ENCODE data around the gene JAG1.

JAG1 gene

DNA sequence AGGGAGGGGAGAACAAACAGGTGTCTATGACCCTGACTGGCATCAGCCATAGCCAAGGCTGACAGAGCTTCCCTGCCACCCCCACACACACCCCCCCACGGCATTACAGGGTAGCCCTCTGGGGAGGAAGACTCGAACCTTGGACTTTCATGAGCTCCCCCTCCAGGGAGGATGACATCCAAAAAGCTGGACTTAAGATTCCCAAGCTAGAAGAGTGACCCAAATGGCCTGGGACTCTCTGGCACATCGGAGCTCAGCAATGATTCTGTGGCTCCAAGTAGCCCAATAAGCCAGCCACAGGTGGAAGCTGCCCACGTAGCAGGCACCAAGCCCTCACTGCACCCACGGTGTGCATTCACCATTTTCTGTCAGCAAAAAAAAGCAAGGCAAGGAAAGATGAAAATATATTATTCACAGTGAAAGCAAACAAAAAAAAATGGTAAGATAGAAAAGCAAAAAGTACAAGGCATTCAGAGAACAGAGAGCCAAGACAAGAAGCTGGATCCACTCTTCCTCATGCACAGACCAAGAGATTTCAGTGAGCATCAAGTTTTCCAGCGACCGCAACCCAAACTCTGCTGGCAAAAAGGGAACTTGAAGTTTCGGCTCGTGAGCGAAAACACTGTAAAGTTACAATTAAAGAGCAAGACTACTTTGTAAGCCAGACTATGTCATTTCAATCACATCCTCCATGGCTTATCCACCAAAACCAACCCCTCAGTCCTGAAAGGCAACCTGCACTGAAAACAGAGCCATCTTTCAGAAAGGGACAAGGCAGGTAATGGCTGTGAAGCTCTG lies 10.9 kb downstream of the JAG1 start:
- no peak overlapping the region for H3K4me3 ChIP-seq (ENCODE audit: insufficient read depth, low read depth, low read length, poor library complexity, severe bottlenecking)

DNA sequence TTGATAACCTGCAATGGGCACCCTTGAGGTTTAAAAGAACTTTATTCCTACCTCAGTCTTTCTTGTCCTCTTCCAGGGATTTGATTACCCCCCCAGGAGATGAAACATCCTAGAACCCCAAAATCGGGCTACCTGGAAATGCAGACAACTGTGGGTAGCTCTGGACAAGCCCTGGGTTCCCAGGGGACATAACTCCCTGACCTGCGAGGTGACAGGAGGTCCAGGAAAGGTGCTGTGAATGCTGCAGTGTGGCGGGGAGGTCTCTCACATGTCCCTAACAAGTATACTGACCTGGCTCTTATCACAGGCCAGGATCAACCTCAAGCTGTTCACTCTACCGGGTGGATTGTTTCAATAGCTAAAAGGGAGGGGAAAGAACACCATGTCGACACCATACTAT lies 11.6 kb downstream of the JAG1 start:
- H3K36me3 ChIP-seq (ENCODE audit: control insufficient read depth, insufficient read depth, low read length): no peaks in the 10 kb centered on the region
- H3K27ac ChIP-seq (ENCODE audit: insufficient read depth, low read length, poor library complexity, severe bottlenecking): no peak overlapping the region
- no peak for DNase-seq
- no peaks in the 10 kb centered on the region for H3K9me3 ChIP-seq (ENCODE audit: control insufficient read depth, low read length)
- H3K27me3 ChIP-seq (replicated peaks; ENCODE audit: control insufficient read depth, insufficient read depth, low read length, poor library complexity, severe bottlenecking): no peaks in the 10 kb centered on the region
- H3K4me3 ChIP-seq (ENCODE audit: insufficient read depth, low read depth, low read length, poor library complexity, severe bottlenecking): no peak overlapping the region
- no peaks in the 10 kb centered on the region for H3K4me1 ChIP-seq (ENCODE audit: control insufficient read depth, insufficient read depth, low read length, poor library complexity, severe bottlenecking)

More for the DNA sequence above, 10.9 kb downstream of the JAG1 start:
- H3K9me3 ChIP-seq (ENCODE audit: control insufficient read depth, low read length): no peaks in the 10 kb centered on the region
- no peak overlapping the region for H3K27ac ChIP-seq (ENCODE audit: insufficient read depth, low read length, poor library complexity, severe bottlenecking)
- H3K4me1 ChIP-seq (ENCODE audit: control insufficient read depth, insufficient read depth, low read length, poor library complexity, severe bottlenecking): no peaks in the 10 kb centered on the region
- no peak for DNase-seq
- H3K36me3 ChIP-seq (ENCODE audit: control insufficient read depth, insufficient read depth, low read length): no peaks in the 10 kb centered on the region
- H3K27me3 ChIP-seq (replicated peaks; ENCODE audit: control insufficient read depth, insufficient read depth, low read length, poor library complexity, severe bottlenecking): no peaks in the 10 kb centered on the region

GRCh38 chr20:10661261-10661660 lies 12.5 kb downstream of the JAG1 start:
- DNase-seq: no peak
- no peak overlapping the region for H3K4me3 ChIP-seq (ENCODE audit: insufficient read depth, low read depth, low read length, poor library complexity, severe bottlenecking)
- no peaks in the 10 kb centered on the region for H3K36me3 ChIP-seq (ENCODE audit: control insufficient read depth, insufficient read depth, low read length)
- no peaks in the 10 kb centered on the region for H3K4me1 ChIP-seq (ENCODE audit: control insufficient read depth, insufficient read depth, low read length, poor library complexity, severe bottlenecking)
- H3K27me3 ChIP-seq (replicated peaks; ENCODE audit: control insufficient read depth, insufficient read depth, low read length, poor library complexity, severe bottlenecking): no peaks in the 10 kb centered on the region
- no peak overlapping the region for H3K27ac ChIP-seq (ENCODE audit: insufficient read depth, low read length, poor library complexity, severe bottlenecking)
- no peaks in the 10 kb centered on the region for H3K9me3 ChIP-seq (ENCODE audit: control insufficient read depth, low read length)

GRCh38 chr20:10660661-10661060 lies 13.1 kb downstream of the JAG1 start:
- no peak for DNase-seq
- Histone ChIP-seq H3K4me1 (ENCODE audit: control insufficient read depth, insufficient read depth, low read length, poor library complexity, severe bottlenecking) (no peaks in the 10 kb centered on the region), H3K36me3 (ENCODE audit: control insufficient read depth, insufficient read depth, low read length) (no peaks in the 10 kb centered on the region), H3K4me3 (ENCODE audit: insufficient read depth, low read depth, low read length, poor library complexity, severe bottlenecking) (no peak overlapping the region), H3K27ac (ENCODE audit: insufficient read depth, low read length, poor library complexity, severe bottlenecking) (no peak overlapping the region), H3K27me3 (replicated peaks; ENCODE audit: control insufficient read depth, insufficient read depth, low read length, poor library complexity, severe bottlenecking) (no peaks in the 10 kb centered on the region), H3K9me3 (ENCODE audit: control insufficient read depth, low read length) (no peaks in the 10 kb centered on the region)

GRCh38 chr20:10659651-10660601 lies 13.9 kb downstream of the JAG1 start:
- H3K27ac ChIP-seq (ENCODE audit: insufficient read depth, low read length, poor library complexity, severe bottlenecking): no peak overlapping the region
- H3K36me3 ChIP-seq (ENCODE audit: control insufficient read depth, insufficient read depth, low read length): no peaks in the 10 kb centered on the region
- H3K27me3 ChIP-seq (replicated peaks; ENCODE audit: control insufficient read depth, insufficient read depth, low read length, poor library complexity, severe bottlenecking): no peaks in the 10 kb centered on the region
- no peak overlapping the region for H3K4me3 ChIP-seq (ENCODE audit: insufficient read depth, low read depth, low read length, poor library complexity, severe bottlenecking)
- H3K4me1 ChIP-seq (ENCODE audit: control insufficient read depth, insufficient read depth, low read length, poor library complexity, severe bottlenecking): no peaks in the 10 kb centered on the region
- H3K9me3 ChIP-seq (ENCODE audit: control insufficient read depth, low read length): no peaks in the 10 kb centered on the region
- DNase-seq: no peak

DNA sequence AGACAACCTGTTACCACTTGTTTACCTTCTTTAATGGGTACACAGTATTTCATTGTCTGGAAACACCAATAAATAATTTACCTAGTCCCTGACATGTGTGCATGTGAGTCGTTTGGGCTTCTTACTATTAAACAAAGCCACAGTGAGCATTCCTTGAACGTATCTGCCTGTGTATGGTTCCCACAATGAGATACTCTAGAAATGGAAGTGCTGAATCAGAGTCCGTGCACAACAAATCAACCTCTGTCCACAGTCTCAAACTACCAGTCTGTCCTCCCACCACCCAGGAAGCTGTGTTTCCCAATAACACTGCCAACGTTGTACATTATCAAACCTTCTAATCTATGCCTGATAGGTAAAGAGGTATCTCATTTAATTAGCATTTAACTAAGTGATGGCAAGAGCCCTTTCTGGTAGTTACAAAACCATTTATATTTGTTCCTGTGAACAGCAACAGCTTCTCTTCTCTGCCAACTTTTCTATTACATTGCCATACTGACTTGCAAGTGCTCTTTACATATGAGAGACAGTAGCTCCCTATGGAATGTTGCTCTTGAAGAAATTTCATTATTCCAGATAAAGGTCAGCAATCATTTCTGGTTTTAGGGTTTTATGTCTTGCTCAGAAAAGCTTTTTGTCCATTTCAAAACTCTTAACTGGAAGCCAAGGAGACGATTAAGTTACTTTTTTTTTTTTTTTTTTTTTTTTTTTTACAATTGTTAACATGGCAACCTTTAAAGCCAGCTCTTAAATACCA lies 14.7 kb downstream of the JAG1 start:
- no peak for DNase-seq
- no peaks in the 10 kb centered on the region for H3K4me1 ChIP-seq (ENCODE audit: control insufficient read depth, insufficient read depth, low read length, poor library complexity, severe bottlenecking)
- H3K9me3 ChIP-seq (ENCODE audit: control insufficient read depth, low read length): no peaks in the 10 kb centered on the region
- H3K27ac ChIP-seq (ENCODE audit: insufficient read depth, low read length, poor library complexity, severe bottlenecking): no peak overlapping the region
- no peaks in the 10 kb centered on the region for H3K36me3 ChIP-seq (ENCODE audit: control insufficient read depth, insufficient read depth, low read length)
- no peak overlapping the region for H3K4me3 ChIP-seq (ENCODE audit: insufficient read depth, low read depth, low read length, poor library complexity, severe bottlenecking)
- no peaks in the 10 kb centered on the region for H3K27me3 ChIP-seq (replicated peaks; ENCODE audit: control insufficient read depth, insufficient read depth, low read length, poor library complexity, severe bottlenecking)

GRCh38 chr20:10658051-10658823 lies 15.6 kb downstream of the JAG1 start:
- H3K27ac ChIP-seq (ENCODE audit: insufficient read depth, low read length, poor library complexity, severe bottlenecking): no peak overlapping the region
- no peaks in the 10 kb centered on the region for H3K9me3 ChIP-seq (ENCODE audit: control insufficient read depth, low read length)
- H3K4me3 ChIP-seq (ENCODE audit: insufficient read depth, low read depth, low read length, poor library complexity, severe bottlenecking): no peak overlapping the region
- H3K4me1 ChIP-seq (ENCODE audit: control insufficient read depth, insufficient read depth, low read length, poor library complexity, severe bottlenecking): no peaks in the 10 kb centered on the region
- DNase-seq: no peak
- H3K27me3 ChIP-seq (replicated peaks; ENCODE audit: control insufficient read depth, insufficient read depth, low read length, poor library complexity, severe bottlenecking): no peaks in the 10 kb centered on the region
- H3K36me3 ChIP-seq (ENCODE audit: control insufficient read depth, insufficient read depth, low read length): no peaks in the 10 kb centered on the region

- no peaks in the 10 kb centered on the region for H3K27me3 ChIP-seq (replicated peaks; ENCODE audit: control insufficient read depth, insufficient read depth, low read length, poor library complexity, severe bottlenecking)
- H3K4me3 ChIP-seq (ENCODE audit: insufficient read depth, low read depth, low read length, poor library complexity, severe bottlenecking): no peak overlapping the region
- no peak for DNase-seq
- H3K4me1 ChIP-seq (ENCODE audit: control insufficient read depth, insufficient read depth, low read length, poor library complexity, severe bottlenecking): no peaks in the 10 kb centered on the region
- no peaks in the 10 kb centered on the region for H3K9me3 ChIP-seq (ENCODE audit: control insufficient read depth, low read length)
- H3K36me3 ChIP-seq (ENCODE audit: control insufficient read depth, insufficient read depth, low read length): no peaks in the 10 kb centered on the region
- H3K27ac ChIP-seq (ENCODE audit: insufficient read depth, low read length, poor library complexity, severe bottlenecking): no peak overlapping the region
Observed at GRCh38 chr20:10657453-10657852, 16.3 kb downstream of the JAG1 start.

Measured in effector memory CD4-positive, alpha-beta T cell (primary cell).